Measurements from ENCODE around the gene LYPLA2. TPM values are rescaled to one million over a fixed set of nuclear protein-coding genes. Genes with fewer than 3 reads are reported as not detected.
"Not testable (repeated sequence)": the region's sequence is repeated elsewhere in the genome, so short reads cannot be mapped to it uniquely, and the experiment has no call there.

LYPLA2 gene
- total RNA-seq, 2 donors from 2014 or later = 85.3 to 97.2 TPM

- DNase-seq (peak in 1 of 2 donors; percentile 14), ATAC-seq (no peak)
- intact Hi-C loops (cut with DNase I, micrococcal nuclease) = loop anchor here in 1 of 2 donors (5.0 kb wide), 1 partner anchor 143 kb away; no protein-coding TSS in a partner anchor
Observed at GRCh38 chr1:23774174-23774880, 16.6 kb upstream of the LYPLA2 start.

GRCh38 chr1:23776217-23776616, 14.7 kb upstream of the LYPLA2 start:
- ATAC-seq (no peak), DNase-seq (no peak)
- intact Hi-C loops (cut with DNase I, micrococcal nuclease) = no loop called here

- DNase-seq (peak; percentile 86 to 87), ATAC-seq (peak; percentile 93)
- intact Hi-C loops (cut with DNase I, micrococcal nuclease) = no loop called here
Observed at GRCh38 chr1:23777979-23778814, 12.7 kb upstream of the LYPLA2 start, which contains the start of gene PITHD1. PITHD1 (plus strand) TSS chr1:23778418; CDS start chr1:23778516, 98 bp downstream.

GRCh38 chr1:23779826-23780371, 11.0 kb upstream of the LYPLA2 start:
- no peak for ATAC-seq
- intact Hi-C loops (cut with DNase I, micrococcal nuclease) = no loop called here
- DNase-seq = no peak

- intact Hi-C loops (cut with DNase I, micrococcal nuclease); DNase-seq; ATAC-seq: not testable (repeated sequence)
Observed at GRCh38 chr1:23783141-23783540, 7.8 kb upstream of the LYPLA2 start.

- ATAC-seq = no peak
- intact Hi-C loops (cut with DNase I, micrococcal nuclease) = no loop called here
- no peak for DNase-seq
Observed at GRCh38 chr1:23784846-23785245, 6.1 kb upstream of the LYPLA2 start.

GRCh38 chr1:23787701-23788100, 3.2 kb upstream of the LYPLA2 start:
- intact Hi-C loops (cut with DNase I, micrococcal nuclease) = no loop called here

GRCh38 chr1:23788695-23789094, 2.2 kb upstream of the LYPLA2 start:
- no peak for ATAC-seq
- DNase-seq = no peak
- intact Hi-C loops (cut with DNase I, micrococcal nuclease) = no loop called here

More at GRCh38 chr1:23787701-23788100, 3.2 kb upstream of the LYPLA2 start:
- no peak for DNase-seq
- no peak for ATAC-seq

GRCh38 chr1:23791516-23792047, 637 bp downstream of the LYPLA2 start:
- ATAC-seq (peak; percentile 25), DNase-seq (peak; percentile 45 to 48)
- intact Hi-C loops (cut with DNase I, micrococcal nuclease) = no loop called here

GRCh38 chr1:23792151-23792945, 1.4 kb downstream of the LYPLA2 start:
- intact Hi-C loops (cut with DNase I, micrococcal nuclease) = no loop called here
- no peak for DNase-seq
- no peak for ATAC-seq

GRCh38 chr1:23793018-23793781, 2.3 kb downstream of the LYPLA2 start:
- DNase-seq (peak; percentile 77 to 78), ATAC-seq (peak; percentile 53)
- intact Hi-C loops (cut with DNase I, micrococcal nuclease) = no loop called here

- ATAC-seq = no peak
- DNase-seq = no peak
- intact Hi-C loops (cut with DNase I, micrococcal nuclease) = no loop called here
Observed at GRCh38 chr1:23793861-23794731, 3.2 kb downstream of the LYPLA2 start.

GRCh38 chr1:23794732-23795182, 3.8 kb downstream of the LYPLA2 start:
- DNase-seq; intact Hi-C loops (cut with DNase I, micrococcal nuclease): not testable (repeated sequence)

GRCh38 chr1:23795676-23796465, 4.9 kb downstream of the LYPLA2 start:
- intact Hi-C loops (cut with DNase I, micrococcal nuclease) = no loop called here
- no peak for DNase-seq
- no peak for ATAC-seq

More at GRCh38 chr1:23794732-23795182, 3.8 kb downstream of the LYPLA2 start:
- not testable (repeated sequence) for ATAC-seq

- peak; percentile 58 to 62 for DNase-seq
- peak; percentile 12 for ATAC-seq
- intact Hi-C loops (cut with DNase I, micrococcal nuclease) = no loop called here
Observed at GRCh38 chr1:23796466-23797271, 5.7 kb downstream of the LYPLA2 start.

Measured in left colon (tissue), 2 donors.